Regular cardiac myocyte (primary cell): ENCODE data around the gene ZNF800. TPM values are rescaled to one million over a fixed set of nuclear protein-coding genes. Genes with fewer than 3 reads are reported as not detected.

Experiments used
- total RNA-seq: library from RNA; depleted of rRNA; stranded (reverse); fragments of >200 nt; gene quantifications from 2 replicates; pipeline ENCODE4 v1.2.3, GENCODE V29; 2014

Gene ZNF800
- 11.0 and 11.9 TPM in 2 replicates for total RNA-seq

GRCh38 chr7:127392566-127393367 is at the start of gene ZNF800:
Gene ZNF800, minus strand, starts transcription at chr7:127392708. Its CDS starts 1,151 bp downstream, at chr7:127391557.

Other genes starting within 250 kb of the ZNF800 start
- gene GRM8, start 139.8 kb downstream of the ZNF800 start, total RNA-seq = under 0.01 TPM in 1 of 2 replicates, not detected in the other
- gene GCC1, start 192.9 kb upstream of the ZNF800 start, total RNA-seq = 26.8 and 27.0 TPM in 2 replicates
- gene ARF5, start 195.7 kb upstream of the ZNF800 start, total RNA-seq = 122 and 130 TPM in 2 replicates
- 0.58 and 1.7 TPM in 2 replicates for gene FSCN3, start 201.0 kb upstream of the ZNF800 start, total RNA-seq
- gene PAX4, start 225.4 kb upstream of the ZNF800 start, total RNA-seq = not detected in 2 replicates